Epidermal melanocyte (primary cell): ENCODE measurements around the gene TSSK6.

Experiments used
- DNase-seq: peaks from one replicate; pipeline ENCODE4 v3.0.0; 2011; ENCODE audit warnings: low spot score; ENCODE audit not compliant: insufficient read length

TSSK6 gene

DNA sequence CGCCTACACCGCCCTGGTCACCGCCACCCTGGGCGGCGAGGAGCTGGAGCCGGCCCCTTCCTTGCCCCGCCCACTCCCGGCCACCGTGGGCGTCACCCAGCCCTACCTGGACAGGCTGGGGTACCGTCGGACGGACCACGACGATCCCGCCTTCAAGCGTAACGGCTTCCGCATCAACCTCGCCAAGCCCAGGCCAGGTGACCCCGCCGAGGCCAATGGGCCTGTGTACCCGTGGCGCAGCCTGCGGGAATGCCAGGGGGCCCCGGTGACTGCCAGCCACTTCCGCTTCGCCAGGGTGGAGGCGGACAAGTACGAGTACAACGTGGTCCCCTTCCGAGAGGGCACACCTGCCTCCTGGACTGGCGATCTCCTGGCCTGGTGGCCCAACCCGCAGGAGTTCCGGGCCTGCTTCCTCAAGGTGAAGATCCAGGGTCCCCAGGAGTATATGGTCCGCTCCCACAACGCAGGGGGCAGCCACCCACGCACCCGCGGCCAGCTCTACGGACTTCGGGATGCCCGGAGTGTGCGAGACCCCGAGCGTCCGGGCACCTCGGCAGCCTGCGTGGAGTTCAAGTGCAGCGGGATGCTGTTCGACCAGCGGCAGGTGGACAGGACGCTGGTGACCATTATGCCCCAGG lies 29.7 kb upstream of the TSSK6 start:
- DNase-seq = no peak

DNA sequence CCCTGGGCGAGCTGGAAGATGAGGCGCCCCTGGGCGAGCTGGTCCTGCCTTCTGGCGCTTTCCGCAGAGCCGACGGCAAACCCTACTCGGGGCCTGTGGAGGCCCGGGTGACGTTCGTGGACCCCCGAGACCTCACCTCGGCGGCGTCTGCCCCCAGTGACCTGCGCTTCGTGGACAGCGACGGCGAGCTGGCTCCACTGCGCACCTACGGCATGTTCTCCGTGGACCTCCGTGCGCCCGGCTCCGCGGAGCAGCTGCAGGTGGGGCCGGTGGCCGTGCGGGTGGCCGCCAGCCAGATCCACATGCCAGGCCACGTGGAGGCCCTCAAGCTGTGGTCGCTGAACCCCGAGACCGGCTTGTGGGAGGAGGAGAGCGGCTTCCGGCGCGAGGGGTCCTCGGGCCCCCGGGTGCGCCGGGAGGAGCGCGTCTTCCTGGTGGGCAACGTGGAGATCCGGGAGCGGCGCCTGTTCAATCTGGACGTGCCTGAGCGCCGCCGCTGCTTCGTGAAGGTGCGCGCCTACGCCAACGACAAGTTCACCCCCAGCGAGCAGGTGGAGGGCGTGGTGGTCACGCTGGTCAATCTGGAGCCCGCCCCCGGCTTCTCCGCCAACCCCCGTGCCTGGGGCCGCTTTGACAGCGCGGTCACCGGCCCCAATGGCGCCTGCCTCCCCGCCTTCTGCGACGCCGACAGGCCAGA lies 29.1 kb upstream of the TSSK6 start:
- no peak for DNase-seq

DNA sequence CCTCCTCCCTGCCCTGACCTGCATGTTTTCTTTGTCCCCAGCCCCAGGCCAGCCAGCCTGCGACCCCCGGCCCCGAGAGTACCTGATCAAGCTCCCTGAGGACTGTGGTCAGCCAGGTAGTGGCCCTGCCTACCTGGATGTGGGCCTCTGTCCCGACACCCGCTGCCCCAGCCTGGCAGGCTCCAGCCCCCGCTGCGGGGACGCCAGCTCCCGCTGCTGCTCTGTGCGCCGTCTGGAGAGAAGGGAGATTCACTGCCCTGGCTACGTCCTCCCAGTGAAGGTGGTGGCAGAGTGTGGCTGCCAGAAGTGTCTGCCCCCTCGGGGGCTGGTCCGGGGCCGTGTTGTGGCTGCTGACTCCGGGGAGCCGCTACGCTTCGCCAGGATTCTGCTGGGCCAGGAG lies 28.3 kb upstream of the TSSK6 start:
- DNase-seq = no peak

DNA sequence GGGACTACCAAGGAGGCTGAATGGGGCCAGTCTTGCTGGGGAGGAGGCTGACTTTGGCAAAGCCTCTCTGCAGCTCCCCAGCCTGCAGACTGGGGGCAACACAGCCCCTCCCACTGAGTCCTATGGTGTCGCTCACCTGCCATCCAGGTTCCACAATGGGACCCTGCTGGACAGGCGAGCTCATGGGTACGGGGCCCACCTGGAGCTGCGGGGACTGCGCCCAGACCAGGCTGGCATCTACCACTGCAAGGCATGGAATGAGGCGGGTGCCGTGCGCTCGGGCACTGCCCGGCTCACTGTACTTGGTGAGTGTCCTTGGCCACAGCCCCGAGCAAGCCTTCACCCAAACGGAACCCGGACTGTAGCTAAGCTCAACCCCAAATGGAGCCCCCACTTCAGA lies 27.8 kb upstream of the TSSK6 start:
- DNase-seq = no peak

DNA sequence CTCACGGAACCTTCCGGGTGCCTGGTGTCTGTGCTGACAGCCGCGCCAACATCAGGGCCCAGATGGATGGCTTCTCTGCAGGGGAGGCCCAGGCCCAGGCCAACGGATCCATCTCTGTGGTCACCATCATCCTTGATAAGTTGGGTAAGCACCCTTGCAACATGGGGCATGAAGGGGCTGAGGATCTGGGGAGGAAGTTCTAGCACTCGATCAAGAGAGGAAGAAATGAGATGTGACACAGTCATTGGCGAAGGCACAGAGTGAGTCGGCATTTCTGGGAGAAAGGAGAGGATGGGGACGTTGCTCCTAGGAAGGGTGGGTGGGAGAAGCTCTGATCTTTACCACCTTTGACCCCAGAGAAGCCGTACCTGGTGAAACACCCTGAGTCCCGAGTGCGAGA lies 27.2 kb upstream of the TSSK6 start:
- no peak for DNase-seq

DNA sequence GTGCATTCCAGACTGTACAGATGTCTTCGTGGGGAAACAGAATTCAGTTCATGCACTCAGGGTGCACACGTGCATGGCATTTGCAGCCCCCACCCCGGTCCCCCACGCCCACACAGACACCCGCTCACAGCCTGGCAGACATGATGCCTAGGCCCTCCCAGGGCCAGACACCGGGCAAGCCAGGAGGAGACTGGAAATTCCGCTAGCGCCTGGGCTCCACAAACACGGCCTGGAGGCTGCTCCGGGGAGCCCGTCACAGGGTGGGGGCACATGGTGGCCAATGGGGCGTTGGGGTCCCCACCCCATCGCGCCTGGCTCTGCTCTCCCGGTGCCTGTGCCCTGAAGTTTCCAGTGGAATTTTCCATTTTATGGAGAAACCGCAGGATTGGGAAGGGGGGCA lies 26.3 kb upstream of the TSSK6 start:
- no peak for DNase-seq

DNA sequence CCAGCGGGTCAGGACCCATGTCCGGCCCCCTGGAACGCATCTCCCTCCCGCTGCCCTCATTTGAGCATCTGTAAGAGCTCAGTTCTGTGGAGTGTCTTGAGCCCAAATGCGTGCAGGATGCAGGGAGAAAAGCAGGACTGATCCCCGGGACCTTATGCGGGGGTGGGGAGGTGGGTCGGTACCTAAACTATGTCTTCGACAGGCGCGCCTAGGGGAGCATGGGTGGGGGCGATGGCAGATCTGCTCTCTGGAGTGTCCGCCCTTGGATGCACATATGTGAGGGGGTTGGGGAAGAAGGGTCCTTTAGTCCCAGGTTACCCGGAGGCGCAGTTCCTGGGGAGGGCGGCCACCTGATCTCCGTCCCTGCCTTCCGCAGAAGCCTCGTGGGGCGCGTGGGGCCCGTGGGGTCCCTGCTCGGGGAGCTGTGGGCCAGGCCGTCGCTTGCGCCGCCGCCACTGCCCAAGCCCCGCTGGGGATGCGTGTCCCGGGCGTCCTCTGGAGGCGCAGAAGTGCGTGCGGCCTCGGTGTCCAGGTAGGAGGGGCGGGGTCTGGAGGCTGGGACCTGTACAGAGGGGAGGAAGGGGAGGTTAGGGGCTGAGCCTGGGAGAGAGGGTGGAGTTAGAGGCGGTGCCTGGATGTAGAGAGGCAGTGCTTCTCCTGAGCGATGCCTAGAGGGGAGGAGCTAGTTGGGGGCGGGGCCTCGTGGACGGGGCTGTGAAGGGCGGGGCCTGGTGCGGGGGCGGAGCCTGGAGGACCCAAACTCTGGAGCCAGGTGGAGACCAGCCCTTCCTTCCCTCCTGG lies 25.6 kb upstream of the TSSK6 start:
- DNase-seq = no peak

DNA sequence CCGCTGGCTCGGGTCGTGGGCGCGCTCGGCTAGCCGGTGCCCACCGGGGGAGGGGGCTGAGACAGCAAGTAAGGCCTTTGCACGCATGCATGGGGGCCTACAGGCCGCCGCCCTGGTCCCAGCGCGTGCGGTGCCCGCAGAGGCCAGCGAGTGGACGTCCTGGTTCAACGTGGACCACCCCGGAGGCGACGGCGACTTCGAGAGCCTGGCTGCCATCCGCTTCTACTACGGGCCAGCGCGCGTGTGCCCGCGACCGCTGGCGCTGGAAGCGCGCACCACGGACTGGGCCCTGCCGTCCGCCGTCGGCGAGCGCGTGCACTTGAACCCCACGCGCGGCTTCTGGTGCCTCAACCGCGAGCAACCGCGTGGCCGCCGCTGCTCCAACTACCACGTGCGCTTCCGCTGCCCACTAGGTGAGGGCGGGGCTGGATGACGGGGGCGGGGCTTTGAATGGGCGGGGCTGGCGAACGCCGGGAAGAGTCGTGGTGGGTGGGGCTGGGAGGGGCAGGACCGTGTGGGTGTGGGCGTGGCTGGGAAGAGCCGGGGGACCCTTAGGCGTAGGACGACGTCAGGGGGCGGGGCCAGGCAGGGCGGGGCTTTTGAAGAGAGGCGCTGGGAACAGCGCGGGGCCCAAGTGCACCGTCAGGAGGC lies 24.8 kb upstream of the TSSK6 start:
- no peak for DNase-seq

DNA sequence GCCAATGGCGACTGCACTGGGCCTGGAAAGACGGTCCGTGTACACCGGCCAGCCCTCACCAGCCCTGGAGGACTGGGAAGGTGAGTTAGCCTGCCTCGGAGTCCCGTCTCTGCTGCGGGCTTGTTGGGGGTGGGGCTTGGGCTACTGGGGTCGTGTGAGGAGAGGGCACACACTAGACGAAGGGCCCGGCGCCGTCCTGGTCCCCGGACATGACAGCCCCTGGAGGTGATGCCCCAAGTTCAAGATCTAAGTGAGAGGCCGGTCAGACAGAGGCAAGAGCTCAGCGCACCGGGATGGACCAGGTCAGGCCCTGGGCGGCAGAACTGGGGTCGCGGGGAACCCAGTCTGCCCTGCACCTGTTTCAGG lies 24.3 kb upstream of the TSSK6 start:
- no peak for DNase-seq

DNA sequence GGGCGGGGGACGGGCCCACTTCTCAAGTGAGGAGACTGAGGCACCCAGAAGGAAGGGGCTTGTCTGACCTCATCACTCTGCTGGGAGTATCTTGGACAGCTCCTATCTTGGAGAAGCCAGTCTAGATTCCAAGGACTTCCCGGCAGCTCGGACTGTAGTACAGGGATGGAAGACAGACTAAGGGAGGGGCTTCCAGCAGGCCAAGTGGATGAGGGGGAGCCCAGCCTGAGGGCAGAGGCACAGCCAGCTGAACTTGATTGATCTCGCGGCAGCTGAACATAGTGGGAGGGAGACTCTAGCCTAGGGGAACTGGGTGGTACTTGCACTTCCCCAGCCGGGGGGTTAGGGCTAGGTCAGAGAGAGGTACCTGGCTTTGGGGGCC lies 23.4 kb upstream of the TSSK6 start:
- DNase-seq = no peak

DNA sequence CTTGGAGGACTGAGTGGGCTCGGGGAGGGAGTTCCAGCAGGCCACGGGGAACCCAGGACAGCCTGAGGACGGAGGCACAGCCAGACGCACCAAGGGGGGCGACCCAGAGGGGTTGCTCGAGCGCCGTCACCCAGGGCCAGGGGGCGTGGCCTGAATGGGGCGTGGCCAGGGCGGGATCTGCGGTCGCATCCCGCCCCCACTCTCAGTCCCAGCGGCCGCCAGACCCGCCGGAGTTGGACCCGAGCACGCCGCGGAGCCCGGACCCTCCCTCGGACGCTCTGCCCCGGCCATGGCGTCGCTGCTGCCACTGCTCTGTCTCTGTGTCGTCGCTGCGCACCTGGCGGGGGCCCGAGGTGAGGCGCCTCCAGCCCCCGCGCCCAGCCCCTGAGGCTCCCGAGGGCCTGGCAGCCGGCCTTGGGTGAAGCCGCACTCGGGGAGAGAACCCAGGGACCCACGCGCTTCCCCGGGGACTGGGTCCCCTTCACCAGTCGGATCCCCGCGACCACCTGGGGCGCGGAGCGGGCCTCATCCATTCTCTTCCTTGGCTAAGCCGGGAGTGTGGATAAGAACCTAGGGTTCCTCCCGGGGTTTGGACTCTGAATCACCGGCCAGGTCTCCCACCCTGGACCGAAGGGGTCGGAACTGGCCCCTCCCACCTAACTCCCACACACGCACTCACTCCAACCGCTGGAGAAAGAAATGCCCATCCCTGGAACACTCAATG lies 22.9 kb upstream of the TSSK6 start, which contains the start of gene CILP2:
CILP2 (plus strand) TSS at position 205 of the 724 bp plus-strand sequence; CDS start at position 290, 85 bp downstream.
- DNase-seq = no peak

DNA sequence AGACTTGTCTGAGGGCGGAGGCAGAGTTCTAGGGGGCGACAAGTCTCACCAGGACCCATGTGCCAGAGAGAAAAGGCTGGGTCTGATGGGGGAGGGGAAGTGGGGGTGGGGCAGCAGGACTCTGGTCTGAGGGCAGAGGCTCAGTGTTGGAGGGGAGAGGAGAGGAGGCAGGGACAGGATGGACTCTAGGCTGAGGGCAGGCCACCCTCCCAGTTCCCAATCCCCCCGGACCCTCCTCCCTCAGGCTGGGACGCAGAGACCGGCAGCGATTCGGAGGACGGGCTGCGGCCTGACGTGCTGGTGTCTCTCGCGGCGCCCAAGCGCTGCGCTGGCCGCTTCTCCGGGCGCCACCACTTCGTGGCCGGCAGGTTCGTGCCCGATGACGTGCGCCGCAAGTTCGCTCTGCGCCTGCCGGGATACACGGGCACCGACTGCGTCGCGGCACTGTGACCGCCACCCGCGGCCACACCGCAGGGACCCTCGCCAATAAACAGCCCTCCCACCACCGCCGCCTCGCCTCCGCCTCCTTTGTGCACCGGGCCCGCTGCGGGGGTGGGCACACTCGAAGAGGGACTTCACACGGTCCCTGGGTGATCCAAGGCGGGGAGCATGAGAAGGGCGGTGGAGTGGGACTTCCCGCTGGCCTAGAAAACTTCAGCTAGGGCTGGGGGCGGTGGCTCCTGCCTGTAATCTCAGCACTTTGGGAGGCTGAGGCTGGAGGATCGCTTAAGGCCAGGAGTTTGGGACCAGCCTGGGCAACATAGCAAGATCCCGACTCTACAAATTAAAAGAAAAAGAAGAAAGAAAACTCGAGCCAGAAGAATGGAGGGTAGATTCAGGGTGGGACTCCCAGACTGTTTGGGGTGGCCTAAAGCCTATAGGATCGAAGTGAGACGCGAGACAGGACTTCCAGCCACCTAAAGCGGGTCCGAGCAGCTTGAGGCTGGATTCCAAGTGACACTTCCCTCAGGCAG lies 22.0 kb upstream of the TSSK6 start:
- DNase-seq = no peak

DNA sequence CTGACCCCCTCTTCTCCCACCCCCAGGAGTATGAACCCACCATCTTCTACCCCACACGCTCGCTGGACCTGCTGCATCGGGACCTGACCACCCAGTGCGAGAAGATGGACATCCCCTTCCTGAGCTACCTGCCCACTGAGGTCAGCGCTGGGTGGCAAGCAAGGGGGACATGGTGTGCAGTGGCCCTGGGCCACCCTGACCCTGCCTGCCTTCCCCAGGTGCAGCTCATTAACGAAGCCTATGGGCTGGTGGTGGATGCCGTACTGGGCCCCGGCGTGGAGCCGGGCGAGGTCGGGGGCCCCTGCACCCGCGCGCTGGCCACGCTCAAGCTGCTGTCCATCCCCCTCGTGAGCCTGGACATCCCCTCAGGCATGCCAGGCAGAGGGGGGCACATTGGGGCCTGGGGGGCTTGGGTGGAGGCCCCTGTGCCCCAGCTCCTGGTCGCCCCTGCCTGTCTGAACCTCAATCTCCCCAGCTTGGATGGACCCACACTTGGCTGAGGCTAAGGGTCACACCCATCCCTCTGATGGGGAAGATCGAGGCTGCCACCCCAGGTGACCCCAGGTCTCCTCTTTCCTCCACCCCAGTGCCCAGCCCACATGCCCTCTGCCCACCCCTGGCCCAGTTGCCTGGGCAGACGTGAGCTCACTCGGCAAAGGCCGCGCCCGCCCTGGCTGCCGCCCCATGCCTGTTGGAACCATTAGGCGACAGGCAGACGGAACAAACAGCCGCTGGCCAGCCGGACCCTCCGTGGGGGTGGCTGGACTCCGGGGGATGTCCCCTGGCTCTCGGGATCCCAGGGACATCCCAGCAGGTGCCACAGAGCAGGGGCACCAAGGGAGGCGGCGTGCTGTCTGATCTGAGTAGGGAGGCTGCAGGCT lies 20.2 kb upstream of the TSSK6 start:
- DNase-seq = no peak

DNA sequence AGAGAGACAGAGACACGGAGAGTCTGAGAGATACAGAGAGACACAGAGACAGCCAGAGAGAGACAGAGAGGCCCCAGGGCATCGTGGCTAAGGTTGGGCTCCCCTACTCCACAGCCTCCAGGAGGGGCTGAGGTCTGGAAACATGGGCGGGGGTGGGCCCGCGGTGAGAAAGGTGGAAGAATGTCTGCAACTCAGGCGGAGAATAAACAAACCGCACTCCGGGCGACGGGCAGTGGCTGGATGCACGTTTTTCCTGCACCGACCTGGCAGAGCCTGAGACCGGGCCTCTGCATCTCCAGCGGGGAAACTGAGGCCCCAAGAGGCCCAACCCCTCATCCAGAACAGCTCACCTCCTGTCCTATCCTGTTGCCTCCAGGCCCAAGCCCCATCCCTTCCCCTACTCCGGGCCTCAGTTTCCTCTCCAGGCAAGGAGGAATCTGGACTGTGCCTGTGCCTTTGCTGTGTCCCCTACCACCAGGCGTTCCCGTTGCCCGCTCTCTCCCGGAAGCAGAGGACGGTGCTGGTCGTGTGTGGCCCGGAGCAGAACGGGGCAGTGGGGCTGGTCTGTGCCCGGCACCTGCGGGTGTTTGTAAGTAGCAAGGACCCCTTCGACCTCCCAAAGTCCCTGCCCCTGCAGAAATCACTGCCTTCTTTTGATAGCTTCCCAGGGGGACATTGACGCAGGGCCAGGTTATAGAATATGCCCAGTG lies 19.4 kb upstream of the TSSK6 start:
- no peak for DNase-seq

DNA sequence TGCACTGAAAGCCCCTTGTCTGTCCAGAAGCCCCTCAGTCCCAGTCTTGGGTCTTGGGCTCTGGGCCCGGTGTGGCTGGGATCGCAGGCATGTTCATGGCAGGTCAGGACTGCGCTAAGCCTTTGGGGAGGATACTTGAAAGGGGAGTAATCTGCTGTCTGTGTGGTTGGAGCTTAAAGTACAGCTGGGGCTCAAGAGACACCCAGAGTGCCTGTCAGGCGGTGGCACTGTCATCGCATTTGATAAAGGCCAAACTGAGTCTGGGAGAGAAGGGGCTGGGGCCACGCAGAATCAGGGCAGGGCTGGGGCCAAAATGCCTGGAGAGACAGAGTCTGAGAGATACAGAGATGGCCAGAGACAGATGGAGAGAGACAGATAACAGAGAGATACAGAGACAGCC lies 18.5 kb upstream of the TSSK6 start:
- DNase-seq = no peak

DNA sequence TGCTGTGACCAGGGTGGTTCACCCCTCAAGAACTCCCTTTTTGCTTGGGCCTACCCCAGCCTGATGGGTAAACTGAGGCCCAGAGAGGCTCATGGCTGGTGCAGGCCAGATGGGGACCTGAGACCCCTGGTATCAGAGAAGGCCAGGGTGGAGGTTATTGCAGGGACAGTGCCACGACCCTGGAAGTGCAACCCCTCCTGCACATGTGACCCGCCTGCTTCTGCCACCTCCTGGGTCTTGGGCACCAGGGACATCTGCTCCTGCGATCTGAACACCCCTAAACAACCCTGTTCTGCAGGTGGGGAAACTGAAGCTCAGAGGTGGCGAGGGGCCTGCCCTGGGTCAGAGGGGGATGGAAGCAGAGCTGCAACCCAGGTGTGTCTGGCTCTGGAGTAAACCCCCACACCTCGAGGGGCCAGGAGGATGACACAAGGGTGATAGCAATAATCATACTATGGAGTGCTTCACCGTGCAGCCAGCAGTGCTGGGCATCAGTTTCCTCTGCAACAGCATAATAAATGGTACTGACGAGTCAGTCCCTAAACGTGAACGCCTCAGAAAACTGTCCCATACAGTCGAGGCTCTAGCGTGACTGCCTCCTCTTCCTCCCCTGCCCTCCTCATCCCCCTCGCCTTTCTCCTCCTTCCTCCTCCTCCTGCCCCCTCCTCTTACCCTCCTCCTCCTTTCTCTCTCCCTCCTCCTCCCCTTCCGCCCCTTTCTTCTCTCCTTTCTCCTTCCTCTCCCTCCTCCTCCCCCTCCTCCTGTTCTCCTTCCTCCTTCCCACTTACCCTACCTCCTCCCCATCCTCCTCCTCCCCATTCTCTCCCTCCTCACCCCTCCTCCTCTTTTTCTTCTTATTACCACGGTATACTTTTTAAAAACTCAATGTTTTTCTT lies 17.7 kb upstream of the TSSK6 start:
- no peak for DNase-seq

DNA sequence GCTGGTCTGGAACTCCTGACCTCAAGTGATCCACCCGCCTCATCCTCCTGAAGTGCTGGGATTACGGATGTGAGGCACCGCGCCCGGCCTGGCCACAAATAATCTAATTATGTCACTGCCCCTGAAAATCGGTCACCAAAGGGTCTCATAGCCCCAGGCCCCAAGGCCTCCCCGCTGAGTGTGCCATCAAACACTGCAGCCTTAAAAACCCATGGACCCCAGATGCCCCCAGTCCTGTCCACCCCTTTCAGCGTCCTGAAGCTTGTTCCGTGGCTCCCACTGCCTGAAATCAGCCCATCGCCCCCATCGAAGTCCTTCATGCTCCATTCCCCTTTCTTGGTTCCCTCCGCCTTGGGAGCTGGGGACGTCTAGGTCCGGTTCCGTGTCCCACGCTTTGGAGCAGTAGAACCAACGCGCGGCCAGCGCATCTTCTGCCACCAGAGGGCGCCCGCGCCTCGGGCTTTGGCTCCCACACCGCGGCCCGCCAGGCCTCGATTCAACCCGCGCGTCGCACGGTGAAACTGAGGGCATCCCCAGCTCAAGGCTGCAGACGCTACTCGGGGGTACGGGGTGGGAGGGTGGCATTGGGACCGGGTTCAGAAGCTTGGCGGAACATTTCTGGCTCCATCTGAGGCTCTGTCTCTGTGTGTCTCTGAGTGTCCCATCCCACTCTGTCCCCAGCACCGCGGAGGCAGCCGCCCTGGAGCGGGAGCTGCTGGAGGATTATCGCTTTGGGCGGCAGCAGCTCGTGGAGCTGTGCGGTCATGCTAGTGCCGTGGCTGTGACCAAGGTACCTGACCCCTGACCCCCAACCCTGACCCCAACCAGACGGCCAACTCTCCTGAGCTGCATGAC lies 16.8 kb upstream of the TSSK6 start:
- peak; percentile 90 for DNase-seq
